HG03066 (cell line): Measurements from ENCODE around the gene DLGAP3.
"Not testable (repeated sequence)": the region's sequence is repeated elsewhere in the genome, so short reads cannot be mapped to it uniquely, and the experiment has no call there.

Experiments used
- ATAC-seq: cut with Tn5 transposase; IDR thresholded peaks from one replicate; pipeline ENCODE4 v1.9.1; 2021; ENCODE audit warnings: low read depth; ENCODE audit not compliant: unreplicated experiment

The DLGAP3 gene, protein sequence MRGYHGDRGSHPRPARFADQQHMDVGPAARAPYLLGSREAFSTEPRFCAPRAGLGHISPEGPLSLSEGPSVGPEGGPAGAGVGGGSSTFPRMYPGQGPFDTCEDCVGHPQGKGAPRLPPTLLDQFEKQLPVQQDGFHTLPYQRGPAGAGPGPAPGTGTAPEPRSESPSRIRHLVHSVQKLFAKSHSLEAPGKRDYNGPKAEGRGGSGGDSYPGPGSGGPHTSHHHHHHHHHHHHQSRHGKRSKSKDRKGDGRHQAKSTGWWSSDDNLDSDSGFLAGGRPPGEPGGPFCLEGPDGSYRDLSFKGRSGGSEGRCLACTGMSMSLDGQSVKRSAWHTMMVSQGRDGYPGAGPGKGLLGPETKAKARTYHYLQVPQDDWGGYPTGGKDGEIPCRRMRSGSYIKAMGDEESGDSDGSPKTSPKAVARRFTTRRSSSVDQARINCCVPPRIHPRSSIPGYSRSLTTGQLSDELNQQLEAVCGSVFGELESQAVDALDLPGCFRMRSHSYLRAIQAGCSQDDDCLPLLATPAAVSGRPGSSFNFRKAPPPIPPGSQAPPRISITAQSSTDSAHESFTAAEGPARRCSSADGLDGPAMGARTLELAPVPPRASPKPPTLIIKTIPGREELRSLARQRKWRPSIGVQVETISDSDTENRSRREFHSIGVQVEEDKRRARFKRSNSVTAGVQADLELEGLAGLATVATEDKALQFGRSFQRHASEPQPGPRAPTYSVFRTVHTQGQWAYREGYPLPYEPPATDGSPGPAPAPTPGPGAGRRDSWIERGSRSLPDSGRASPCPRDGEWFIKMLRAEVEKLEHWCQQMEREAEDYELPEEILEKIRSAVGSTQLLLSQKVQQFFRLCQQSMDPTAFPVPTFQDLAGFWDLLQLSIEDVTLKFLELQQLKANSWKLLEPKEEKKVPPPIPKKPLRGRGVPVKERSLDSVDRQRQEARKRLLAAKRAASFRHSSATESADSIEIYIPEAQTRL

DNA sequence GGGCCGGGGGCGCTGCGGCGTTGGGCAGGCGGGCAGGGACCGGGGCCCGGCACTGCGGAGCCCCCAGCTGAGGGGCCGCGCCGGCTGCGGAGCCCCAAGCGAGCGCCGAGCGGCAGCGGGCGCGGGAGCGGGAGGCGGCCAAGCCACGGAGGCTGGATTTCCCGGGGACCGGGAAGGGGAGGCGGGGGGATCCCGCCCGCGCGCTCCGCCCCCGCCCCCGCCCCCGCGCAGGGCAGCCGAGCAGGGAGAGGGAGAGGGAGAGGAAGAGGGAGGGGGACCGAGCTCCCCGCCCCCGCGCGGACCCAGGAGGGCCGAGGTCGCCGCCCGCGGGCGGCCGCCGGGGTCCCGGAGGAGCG is at the start of gene DLGAP3:
Gene DLGAP3, minus strand, starts transcription at position 154 of the 356 bp plus-strand sequence. CDS start 24,267 bp downstream, outside the sequence.
- no peak for ATAC-seq

DNA sequence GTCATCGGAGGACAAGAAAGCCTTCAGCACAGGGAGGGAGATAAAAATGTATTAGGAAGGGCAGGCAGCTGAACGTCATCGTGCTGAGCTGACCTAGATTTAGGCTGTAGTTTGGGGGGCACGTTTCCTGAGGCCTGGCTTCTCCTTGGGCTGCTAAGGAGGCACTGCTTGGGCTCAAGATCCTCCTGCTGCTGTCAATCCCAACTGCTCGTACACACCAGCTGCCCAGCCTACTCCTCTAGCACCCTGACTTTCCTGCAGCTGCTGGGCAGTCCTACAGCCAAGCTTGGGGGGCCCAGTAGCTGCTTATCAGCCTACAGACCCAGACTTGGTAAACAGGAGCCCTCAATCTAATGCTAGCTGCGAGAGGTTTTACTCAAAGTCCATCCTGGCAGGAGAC is 49.5 kb upstream of the DLGAP3 start:
- ATAC-seq, result no peak

DNA sequence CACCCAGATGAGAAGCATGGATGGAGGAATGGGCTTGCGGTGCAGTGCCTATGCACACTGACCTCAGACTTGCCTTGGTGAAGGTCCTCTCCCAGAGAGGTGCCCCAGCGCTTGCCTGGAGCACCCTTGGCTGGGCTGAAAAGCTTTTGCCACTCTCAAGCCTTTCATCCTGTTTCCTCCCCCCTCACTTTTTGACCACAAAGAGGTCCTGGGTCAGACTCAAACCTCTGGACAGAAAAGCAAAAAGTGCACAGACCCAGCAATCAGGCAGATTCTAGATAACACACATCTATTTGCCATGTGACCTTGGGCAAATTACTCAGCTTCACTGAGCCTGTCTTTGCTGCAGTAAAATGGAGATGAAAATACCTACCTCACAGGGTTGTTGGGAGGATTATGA is 48.4 kb upstream of the DLGAP3 start:
- ATAC-seq, result no peak

DNA sequence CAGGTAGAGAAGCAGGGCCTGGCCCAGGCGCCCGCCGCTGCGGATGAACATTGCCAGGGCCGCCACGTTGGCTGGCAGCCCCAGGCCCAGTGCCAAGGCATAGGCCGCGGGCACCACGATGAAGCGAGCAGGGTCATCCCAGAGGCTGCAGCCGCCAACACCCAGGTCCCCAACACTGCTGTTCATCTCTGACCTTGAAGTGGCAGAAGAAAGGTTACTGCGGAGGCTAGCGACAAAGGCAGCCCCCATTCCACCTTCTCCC is 47.7 kb upstream of the DLGAP3 start:
- no peak for ATAC-seq

DNA sequence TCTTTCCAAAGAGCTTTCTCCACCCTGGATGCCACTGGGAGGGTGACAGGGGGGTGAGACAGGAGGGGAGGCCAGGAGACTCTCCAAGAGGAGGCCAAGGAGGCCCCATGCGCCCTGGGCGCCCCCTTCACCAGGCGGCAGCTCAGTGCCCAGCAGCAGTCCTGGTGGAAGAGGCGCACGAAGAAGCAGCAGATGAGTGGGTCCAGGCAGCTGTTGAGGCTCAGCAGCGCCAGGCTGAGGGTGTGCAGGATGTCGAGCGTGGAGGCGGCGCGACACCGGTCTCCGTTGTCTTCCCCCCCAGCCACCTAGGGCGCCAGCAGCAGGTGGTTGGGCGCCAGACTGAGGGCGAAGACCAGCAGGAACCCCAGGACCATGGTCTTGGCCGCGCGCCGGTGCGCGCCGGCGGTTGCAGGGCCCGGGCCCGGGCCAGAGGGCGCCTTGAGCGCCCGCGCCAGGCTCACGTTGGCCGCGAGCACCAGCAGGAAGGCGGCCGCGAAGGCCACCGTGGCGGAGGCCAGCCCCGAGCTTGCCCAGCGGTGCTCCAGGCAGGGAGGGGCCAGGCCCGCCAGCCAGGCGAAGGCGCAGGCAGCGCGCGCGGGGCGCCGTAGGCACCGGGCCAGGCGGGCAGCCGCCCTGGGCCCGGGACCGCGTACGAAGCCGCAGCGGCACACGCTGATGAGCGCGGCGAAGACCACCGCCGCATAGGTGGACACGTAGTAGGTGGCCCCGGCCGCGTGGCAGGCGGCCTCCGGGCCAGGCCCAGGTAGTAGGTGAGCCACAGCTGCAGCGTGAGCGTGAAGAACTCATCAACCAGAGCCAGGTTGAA is 47.1 kb upstream of the DLGAP3 start:
- no peak for ATAC-seq

DNA sequence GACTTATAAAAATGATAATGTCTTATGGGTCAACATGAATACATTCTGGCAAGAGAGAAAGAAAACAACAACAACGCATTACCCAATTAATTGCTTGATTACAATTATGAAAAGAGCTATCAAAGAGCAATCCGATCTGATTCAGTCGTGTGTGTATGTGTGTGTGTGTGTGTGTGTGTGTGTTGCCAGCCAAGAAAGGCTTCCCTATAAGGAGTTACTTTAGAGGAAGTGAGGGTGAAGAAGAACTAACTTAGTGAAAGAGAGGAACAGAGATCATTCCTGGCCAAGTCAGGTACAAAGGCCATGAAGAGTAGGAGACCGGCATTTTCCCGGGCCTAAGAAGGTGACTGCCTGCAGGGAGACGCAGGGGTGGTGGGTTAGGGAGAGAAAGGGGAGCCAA is 46.3 kb upstream of the DLGAP3 start:
- no peak for ATAC-seq

DNA sequence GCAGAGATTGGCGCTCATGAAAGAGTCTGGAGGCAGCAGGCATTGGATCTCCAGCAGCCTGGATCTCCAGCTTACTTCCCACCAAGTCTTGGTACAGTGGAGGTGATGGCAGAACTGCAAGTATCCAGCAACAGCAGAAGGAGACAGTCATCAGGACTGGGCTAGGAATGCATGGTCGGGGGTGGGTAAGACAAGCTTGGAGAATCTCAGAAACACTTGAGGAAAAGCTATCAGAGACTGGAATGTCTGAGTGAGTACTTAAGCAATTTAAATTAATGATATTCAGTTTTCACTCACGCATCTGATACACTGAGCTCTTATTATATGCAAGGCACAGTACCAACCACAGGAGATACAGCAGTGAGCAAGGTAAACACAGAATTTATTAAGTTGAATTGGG is 45.9 kb upstream of the DLGAP3 start:
- ATAC-seq, result no peak

DNA sequence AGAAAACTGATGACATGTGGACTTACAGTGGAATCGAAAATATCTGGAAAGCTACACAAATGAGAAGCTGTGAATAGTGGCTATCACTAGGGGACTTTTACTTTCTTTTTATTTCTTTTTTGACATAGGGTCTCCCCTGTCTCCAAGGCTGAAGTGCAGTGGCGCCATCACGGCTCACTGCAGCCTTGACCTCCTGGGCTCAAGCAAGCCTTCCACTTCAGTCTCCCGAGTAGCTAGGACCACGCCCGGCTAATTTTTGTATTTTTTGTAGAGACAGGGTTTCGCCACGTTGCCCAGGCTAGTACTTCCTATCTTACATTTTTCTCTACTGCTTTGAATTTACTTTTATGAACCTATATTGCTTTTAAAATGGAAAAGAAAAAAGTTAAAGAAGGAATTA is 45.2 kb upstream of the DLGAP3 start:
- no peak for ATAC-seq

DNA sequence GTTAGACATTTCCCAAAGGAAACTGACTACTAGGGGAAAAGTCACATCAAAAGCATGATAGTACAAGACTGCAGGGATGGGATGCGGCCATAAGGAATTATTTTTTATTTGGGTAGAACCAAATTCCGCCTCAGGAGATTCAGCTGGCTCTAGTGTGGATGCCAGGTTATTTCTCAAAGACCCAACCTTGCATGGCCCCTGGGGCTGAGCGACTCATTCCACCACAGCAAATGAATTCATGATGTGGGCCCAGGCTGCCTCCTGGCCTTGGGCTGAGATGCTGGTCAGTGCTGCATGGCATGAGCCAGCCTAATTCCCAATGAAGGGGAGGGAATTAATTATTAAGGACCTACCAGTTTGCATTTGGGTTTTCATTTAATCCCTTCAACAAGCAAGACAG is 43.9 kb upstream of the DLGAP3 start:
- no peak for ATAC-seq

DNA sequence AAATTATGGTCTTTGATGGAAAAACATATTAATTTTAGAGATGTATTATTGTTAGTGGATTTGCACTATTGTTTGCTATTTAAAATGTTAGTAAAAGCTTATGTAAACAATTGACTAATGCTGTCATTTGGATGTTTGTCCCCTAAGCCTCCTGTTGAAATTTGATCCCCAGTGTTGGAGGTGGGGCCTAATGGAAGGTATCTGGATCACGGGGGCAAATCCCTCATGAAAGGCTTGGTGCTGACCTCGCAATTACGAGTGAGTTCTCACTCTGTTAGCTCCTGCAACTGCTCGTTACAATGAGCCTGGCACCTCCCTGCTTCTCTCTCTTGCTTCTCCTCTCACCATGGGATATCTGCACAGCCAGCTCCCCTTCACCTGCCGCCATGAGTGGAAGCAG is 41.4 kb upstream of the DLGAP3 start:
- no peak for ATAC-seq

DNA sequence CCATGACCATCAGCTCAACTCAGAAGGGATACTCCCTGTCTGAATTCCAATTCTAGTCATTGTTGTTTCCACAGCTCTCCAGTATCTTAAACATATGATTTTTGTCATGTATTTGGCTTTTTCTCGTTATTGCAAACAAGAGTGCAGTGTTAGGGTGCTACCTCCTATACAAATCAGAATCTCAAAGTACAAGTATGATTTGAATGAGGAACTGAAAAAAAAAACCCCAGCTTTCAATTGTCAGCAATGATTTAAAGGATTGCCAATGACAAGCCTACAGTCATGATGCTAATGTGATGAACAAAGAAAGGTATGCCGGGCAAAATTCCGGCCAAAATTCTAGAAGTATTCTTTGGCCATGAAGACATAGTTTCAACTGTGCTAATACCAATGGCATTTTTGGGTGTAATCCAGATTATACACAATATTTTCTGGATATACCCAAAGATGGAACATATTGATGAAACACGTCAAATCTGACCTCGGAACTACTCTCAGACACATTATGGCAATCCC is 40.8 kb upstream of the DLGAP3 start:
- no peak for ATAC-seq

DNA sequence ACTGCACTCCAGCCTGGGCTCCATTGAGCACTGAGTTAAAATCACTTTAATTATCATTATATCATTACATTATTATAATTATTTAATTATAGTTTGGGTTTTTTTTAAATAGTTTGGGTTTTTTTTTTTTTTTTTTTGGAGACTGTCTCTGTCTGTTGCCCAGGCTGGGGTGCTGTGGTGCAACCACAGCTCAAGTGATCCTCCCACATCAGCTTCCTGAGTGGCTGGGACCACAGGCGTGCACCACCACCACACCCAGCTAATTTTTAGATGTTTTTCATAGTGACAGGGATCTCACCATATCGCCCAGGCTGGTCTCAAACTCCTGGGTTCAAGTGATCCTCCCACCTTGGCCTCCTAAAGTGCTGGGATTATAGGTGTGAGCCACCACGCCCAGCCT is 38.8 kb upstream of the DLGAP3 start:
- ATAC-seq, result not testable (repeated sequence)

DNA sequence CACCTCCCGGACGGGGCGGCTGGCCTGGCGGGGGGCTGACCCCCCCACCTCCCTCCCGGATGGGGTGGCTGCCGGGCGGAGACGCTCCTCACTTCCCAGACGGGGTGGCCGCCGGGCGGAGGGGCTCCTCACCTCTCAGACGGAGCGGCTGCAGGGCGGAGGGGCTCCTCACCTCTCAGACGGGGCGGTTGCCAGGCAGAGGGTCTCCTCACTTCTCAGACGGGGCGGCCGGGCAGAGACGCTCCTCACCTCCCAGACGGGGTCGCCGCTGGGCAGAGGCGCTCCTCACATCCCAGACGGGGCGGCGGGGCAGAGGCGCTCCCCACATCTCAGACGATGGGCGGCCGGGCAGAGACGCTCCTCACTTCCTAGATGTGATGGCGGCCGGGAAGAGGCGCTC is 38.2 kb upstream of the DLGAP3 start:
- not testable (repeated sequence) for ATAC-seq

DNA sequence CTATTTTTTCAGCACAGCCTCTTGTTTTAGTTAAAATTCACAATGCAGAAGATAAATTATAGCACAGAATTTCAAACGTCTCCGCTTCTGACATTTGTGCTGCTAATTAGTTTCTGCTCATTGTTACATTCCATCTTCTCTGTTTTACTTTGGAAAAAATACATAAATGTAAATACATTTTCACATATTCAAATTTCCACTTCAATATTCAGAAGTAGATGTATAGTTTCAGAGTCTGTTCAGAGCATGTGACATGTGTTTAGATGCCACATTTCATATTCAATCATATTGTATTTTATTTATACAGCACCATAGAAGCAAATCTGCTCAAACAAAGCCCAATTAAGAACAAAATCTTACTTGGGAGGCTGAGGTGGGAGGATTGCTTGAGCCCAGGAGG is 36.1 kb upstream of the DLGAP3 start:
- no peak for ATAC-seq

DNA sequence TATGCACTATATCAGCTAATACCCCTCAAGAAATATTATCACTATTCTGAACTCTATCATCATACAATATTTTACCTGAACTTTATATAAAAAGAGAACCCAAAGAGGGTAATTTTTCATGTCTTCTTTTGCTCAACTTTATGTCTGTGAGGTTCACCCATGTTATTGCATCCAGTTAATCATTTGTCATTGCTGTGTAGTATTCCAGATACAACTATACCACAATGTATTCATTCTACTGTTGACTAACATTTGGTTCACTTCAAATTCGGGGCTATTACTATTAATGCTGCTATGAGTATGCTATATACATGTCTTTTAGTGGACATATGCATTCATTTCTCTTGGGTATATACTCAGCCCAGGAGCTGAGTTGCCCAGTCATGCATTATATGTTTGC is 21.0 kb upstream of the DLGAP3 start:
- ATAC-seq, result no peak

DNA sequence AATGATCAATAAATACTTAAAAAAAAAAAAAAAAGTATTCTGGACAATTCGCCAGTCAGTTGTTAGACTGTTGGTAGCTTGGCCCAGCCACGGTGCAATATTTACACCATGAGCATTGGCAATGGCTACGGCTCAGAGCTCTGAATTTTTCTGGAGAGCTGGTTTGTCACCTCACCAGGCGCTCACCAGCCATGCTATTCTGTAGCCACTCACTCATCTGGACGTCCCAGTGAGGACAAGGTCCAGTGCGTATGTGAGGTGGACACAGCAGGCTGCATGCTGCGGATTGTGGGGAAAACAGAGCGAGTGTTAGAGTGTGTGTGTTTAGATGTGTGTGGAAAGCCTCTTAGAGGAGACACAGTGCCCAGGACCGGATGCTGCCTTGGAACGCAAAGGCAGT is 19.3 kb upstream of the DLGAP3 start:
- ATAC-seq, result not testable (repeated sequence)

DNA sequence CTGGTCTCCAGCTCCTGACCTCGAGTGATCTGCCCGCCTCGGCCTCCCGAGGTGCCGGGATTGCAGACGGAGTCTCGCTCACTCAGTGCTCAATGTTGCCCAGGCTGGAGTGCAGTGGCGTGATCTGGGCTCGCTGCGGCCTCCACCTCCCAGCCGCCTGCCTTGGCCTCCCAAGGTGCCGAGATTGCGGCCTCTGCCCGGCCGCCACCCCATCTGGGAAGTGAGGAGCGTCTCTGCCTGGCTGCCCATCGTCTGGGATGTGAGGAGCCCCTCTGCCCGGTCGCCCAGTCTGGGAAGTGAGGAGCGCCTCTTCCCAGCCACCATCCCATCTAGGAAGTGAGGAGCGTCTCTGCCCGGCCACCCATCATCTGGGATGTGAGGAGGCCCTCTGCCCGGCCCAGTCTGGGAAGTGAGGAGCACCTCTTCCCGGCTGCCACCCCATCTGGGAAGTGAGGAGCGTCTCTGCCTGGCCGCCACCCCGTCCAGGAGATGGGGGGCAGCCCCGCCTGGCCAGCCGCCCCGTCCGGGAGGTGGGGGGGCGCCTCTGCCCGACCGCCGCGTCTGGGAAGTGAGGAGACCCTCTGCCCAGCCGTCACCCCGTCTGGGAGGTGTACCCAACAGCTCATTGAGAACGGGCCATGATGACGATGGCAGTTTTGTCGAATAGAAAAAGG is 18.3 kb upstream of the DLGAP3 start:
- ATAC-seq, result not testable (repeated sequence)

DNA sequence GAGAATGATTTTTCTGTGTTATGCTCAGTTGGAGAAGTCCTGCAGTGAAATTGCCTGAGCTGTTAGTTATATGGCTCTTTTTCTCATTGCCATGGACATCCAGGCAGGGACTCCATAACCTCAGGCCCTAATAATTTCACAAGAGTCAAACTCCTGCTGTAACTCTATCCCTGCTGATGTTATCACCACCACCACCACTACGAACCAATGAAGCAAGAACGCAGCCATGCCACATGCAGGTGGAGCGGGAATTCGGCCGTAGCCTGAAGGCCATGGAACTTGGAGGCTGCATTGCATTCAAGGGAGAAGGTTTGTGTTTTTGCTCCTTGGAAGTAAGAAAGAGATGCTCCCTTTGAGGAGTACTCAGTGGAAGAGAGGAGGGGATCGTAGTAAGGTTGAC is 16.8 kb upstream of the DLGAP3 start:
- ATAC-seq, result no peak

DNA sequence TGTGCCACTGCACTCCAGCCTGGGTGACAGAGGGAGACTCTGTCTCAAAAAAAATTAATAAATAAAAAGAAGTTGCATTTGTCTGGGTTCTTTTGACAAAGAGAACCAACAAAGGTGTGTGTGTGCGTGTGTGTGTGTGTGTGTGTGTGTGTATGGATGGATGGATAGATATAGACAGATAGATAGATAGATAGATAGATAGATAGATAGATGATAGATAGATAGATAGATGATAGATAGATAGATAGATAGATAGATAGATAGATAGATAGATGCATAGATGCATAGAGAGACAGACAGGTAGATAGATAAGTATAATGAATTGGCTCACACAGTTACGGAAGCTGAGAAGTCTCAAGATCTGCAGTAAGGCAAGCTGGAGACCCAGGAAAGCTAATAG is 12.3 kb upstream of the DLGAP3 start:
- not testable (repeated sequence) for ATAC-seq

DNA sequence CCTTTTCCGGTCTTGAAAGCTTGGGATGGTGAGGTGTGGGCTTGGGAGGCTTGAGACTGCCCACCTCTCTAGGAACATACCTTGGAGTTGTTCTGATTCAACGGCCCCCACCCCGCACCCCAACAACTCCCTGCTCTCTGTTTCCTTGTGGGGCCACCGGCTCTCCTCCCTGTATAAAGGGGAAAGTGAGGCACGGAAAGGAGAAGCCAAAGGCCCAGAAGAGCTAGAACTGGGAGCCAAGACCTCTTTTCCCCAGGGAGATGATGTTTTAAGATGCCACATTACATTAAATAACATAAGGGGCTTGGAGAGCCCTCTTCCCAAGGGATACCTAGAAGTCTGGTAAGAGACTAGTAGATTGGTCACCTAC is 1.2 kb upstream of the DLGAP3 start:
- no peak for ATAC-seq
